HG03378 (cell line): Measurements from ENCODE around the gene EIF2B1.
"Not testable (repeated sequence)": the region's sequence is repeated elsewhere in the genome, so short reads cannot be mapped to it uniquely, and the experiment has no call there.

Source experiments
- ATAC-seq: cut with Tn5 transposase; IDR thresholded peaks from one replicate; pipeline ENCODE4 v1.9.1; 2021; ENCODE audit warnings: mild to moderate bottlenecking, moderate library complexity; ENCODE audit not compliant: unreplicated experiment

The EIF2B1 gene

DNA sequence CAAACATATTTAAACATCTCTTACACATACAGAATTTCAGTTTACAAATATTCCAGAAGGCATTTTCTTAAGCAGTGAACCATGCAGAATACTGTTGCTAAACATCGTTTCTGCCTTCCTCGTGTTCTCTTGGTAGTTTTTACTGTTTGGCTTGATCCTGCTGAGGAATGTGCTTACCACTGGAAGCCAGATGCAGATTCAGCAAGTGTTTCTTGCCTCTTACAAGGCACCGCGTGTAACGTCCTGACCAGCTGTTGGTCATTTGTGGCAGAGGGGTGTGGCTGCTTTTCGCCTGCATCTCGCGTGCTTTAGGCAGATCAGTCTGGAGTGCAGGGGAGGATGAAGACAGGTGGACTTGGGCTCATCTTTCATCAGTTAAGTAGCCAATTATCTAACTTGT, 12.4 kb downstream of the EIF2B1 start:
- ATAC-seq: no peak

DNA sequence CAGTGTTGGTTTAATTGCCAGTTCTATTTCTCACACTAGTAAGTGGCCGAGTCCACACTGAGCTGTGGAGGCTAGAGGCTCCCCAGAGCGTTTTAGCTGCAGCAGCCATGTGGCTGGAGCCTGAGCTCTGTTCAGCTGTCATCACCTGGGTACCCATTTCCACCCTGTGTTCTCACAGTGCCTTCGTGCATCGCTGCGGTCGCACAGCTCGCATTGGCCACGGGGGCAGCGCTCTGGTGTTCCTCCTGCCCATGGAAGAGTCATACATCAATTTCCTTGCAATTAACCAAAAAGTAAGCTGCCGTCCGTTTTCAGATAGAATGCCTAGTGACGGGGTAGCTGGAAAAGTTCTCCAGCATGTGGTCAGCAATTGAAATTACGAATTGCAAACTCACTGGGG, 15.9 kb downstream of the EIF2B1 start:
- ATAC-seq: no peak

DNA sequence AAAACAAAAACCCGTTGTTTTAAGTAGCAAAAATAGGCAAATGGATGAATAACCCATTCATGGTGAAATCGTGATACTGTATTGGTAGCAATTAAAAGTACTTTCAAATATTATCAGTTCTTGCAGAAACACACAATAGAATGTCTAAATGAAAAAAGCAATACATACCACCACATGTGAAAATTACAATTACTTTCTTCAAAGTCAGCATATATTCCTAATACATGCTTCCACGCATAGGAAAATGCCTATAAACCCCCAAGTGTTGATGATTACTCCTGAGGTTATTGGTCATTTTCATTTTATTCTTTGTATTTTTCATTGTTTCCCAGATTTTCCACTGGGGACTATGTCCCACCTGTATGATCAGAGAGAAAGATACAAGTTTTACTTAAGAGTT, 16.3 kb downstream of the EIF2B1 start:
- no peak for ATAC-seq

DNA sequence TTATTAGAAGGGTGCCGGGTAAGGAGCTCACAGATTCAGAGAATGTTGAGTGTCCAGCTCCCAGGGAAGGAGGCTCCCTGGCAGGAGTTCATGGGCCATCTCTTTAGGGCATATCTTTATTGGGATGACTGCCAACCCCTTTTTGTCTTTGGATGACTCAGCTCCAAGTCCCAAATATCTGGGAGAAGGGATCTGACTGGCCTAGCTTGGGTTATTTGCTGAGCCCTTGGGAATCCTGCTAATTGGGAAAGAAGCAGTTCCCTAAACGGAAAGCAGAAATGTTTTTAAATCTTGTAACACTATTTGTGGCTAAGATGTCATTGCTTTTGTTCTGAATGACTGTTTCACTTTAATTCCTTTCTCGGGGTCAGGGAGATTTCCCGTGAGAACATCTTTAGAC, 19.0 kb downstream of the EIF2B1 start:
- ATAC-seq: no peak

DNA sequence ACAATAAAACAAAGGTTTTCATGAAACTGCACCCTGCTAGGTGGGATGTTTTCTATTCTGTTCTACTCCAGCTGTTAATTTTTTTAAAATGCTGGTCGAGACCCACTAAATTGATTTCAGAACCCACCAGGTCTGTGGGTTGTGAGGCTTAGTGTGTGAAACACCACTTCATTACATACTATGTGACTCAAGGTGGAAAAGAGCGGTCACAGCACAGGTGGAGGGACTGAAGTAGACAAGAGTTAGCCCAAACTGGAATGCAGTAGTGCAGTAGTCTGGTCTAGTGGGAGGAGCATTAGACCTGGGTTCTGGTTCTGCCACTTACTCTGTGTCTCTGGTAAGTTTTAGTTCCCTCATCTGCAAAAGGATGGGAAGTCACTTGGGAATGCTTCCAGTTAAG, 19.4 kb downstream of the EIF2B1 start:
- ATAC-seq: no peak

DNA sequence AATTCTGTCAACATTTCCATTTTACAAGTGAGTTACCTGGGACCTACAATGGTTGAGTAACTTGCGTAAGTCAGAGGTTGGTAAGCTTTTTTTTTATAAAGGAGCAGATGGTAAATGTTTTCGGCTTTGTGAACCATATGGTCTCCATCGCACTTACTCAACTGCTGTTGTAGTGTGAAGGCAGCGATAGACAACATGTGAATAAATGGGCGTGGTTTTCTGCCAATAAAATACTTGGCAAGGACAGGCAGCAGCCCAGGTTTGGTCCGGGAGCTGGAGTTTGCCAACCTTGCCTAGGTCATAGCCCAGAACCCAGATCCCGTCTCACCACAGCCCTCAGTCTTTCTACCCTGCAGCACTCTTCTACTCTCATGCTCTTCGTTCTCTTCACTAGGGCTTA, 25.3 kb downstream of the EIF2B1 start:
- ATAC-seq: no peak

DNA sequence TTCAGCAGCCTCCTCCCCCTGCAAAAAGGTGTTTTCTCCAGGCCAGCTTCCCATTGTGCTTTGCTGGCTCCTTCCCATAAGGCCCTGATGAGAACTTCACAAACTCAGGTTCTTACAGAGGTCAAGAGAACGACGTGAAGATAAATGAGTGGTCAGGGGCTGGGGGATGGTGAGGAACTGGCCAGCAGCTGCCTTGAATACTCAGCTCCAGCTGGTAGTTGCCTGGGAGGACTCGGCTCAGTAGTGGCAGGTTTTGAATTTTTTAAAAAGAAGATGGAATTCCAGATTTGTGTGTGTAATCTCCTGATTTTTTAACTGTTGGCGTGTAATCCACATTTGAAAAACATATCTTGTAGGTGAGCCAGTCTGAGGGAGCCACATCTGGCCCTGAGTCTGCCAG, 25.7 kb downstream of the EIF2B1 start:
- no peak for ATAC-seq

DNA sequence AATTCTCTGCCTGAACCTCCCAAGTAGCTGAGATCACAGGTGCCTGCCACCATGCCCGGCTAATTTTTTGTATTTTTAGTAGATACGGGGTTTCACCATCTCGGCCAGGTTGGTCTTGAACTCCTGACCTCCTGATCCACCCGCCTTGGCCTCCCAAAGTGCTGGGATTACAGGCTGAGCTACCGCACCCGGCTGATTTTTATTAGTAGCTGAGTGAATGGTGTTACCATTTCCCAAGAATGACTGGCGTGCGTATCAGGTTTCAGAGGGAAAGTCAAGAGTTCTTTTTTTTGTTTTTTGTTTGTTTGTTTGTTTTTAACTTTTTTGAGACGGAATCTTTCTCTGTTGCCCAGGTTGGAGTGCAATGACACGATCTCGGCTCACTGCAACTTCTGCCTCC, 30.0 kb downstream of the EIF2B1 start:
- not testable (repeated sequence) for ATAC-seq

DNA sequence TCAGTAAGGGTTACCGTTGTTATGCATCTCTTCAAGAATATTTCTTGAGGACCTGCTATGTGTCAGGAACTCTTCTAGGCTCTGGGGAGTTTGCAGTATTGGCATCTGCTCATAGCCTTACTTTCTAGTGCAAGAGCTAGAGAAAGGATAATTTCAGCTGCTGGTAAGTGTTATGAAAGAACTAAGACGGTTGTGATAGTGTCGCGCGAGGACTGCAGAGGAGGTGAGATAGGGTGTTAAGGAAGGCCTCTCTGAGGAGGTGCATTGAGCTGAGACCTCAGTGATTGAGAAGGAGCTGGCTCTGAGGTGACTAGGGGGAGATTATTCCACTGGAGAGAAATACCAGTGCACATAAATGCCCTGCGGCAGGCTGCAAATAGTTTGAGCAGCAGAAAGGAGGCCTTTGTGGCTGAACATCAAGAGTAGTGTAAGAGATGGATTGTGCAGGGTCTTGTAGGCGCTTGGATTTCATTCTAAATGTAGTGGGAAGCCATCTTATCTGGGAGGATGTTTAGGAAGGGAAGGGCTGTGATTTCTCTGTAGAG, 30.8 kb downstream of the EIF2B1 start:
- ATAC-seq: no peak

DNA sequence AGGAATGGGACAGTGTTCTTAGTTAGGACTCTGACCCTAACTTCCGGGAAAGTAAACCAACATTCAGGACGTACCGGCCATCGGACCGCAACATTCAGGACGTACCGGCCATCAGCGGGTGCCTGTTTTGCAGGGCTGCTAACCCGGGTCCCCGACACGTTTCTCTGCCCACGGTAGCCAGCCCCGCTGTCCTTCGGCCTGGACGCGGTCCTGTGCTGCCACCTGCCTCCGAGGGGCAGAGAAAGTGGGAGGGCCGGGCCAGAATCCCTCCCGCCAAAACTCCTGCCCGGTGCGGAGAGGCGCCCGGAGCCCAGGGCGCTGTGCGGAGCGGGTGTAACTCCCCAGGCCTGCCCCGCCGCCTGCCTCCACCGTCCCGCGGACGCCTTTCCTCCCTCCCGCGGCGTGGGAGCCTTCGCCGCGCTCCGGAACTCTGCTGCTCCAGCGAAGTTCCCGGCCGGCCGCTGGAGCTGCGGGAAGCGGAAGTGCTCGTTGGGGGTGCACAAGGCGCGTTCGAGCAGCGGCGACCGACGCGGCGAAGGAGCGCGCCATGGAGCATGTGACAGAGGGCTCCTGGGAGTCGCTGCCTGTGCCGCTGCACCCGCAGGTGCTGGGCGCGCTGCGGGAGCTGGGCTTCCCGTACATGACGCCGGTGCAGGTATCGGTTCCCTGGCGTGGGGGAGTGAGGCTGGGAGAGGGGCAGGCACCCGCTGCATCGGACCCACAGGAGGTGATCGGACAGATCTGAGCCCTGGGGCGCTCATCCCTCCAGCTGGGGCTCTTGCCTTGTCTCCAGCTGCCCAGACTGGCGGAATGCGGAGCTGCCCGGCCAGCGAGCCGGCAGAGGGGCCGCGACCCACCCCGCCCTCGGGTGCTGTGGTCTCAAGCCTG, 31.6 kb downstream of the EIF2B1 start, which contains the start of gene DDX55:
Gene DDX55, plus strand, starts transcription at position 498 of the 888 bp plus-strand sequence. Its CDS starts 50 bp downstream, at position 548.
- peak; percentile 83 for ATAC-seq

DNA sequence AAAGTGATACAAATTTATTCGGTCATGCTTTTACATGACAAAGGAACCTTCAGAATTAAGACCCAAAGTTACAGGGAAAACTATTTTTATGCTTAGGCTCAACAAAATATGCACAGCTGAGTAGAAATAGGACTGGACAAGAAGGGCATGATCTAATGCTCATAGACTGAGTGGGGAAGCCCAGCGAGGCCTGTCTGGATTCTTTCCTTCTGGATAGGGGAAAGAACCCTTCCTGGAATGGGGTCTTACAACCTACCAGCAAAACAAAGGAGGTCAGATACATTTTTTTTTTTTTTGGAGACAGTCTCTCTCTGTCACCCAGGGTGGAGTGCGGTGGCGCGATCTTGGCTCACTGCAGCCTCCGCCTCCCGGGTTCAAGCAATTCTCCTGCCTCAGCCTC, 33.8 kb downstream of the EIF2B1 start:
- ATAC-seq: no peak

DNA sequence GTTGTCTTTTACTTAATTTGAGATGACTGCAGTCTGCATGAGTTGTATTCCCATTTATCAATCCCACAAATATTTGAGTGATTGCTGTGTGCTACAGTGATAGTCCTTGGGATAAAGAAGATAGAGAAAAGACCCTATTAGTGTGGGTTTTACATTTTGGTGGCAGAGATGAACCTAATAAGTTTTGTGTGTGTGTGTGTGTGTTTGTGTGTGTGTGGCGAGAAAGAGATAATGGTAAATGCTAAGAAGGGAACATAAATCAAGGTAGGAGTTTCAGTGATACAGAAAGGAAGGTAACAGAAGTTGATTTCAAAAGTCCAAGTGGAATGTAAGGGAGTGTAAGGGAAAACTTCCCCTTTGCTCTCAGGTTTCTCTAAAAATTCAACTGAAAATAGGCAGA, 34.2 kb downstream of the EIF2B1 start:
- ATAC-seq: no peak

DNA sequence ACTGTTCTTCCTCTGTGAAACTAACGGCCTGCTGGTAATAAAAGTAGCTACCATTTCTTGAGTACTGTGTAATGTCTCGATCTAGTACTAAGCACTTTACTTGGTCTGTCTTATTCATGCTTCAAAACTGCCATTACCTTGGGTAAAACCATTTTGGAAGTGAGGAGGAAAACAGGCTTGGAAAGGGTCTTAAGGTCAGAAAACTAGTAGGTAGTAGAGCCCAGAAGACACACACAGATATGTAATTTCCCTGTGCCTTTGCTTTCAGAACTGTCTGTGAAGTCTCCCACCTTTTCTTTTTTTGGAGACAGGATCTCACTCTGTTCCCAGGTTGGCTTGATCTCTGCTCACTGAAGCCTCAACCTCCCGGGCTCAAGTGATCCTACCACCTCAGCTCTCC, 35.0 kb downstream of the EIF2B1 start:
- ATAC-seq: no peak

DNA sequence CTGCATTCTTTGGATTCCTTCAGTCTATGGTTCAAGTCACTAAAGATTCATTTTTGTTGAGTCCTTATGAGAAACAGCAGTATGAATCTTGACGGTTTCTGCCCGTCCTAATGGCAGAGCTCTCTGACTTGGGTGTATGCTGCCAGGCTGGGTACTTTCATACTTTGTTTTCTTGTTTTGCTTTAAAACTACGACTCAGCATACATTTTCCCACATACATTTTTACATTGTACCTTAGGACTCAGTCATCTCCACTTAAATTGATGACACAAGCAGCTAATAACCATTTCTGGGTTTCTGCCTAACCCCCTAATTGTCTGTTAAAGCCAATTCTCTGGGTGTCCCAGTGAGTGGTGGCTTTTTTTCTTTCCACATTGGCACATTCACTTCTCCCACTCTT, 36.4 kb downstream of the EIF2B1 start:
- ATAC-seq: no peak

DNA sequence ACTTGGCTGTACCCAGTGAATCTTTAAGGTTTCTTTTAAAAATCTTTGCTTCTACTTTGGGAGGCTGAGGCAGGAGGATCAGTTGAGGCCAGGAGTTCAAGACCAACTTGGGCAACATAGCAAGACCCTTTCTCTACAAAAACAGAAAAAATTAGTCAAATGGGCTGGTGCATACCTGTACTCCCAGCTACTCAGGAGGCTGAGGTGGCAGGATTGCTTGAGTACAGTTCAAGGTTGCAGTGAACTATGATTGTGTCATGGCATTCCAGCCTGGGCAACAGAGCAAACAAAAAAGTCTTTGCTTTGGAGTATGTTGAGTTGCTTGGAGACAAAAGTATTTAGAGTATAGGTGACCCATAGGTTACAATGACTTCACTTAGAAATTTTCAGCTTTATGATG, 37.8 kb downstream of the EIF2B1 start:
- no peak for ATAC-seq

DNA sequence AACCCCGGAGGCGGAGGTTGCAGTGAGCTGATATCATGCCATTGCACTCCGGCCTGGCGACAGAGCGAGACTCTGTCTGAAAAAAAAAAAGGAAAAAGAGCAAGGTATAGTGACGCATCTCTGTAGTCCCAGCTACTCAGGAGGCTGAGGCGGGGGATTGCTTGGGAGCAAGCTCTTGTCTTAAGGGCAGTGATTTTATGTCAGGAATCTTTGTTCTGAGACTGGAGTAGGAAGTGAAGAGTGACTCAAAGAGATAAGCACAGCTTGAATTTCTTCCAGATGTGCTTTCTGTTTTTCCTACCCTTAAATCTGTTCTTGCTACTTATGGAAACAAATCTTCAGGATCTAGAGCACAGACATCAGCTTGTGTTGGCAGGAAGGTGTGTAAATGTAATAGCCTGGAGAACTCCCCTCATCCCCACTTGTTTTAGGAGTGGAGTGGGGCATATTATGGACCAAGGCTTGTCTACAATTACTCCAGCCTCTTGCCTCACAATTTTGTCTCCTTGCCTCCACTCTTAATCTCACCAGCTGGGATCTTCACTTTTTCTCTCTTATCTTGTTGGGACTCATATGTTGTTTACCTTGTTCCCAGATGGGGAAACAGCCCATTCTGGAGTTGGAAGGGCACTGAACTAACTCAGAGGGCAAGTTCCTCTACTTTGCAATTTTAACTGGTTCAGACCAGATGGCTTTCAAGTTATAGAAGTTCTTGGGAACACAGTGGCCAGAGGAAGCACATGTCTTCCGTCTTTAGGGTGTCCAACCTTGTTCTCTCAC, 41.6 kb downstream of the EIF2B1 start:
- ATAC-seq: no peak

DNA sequence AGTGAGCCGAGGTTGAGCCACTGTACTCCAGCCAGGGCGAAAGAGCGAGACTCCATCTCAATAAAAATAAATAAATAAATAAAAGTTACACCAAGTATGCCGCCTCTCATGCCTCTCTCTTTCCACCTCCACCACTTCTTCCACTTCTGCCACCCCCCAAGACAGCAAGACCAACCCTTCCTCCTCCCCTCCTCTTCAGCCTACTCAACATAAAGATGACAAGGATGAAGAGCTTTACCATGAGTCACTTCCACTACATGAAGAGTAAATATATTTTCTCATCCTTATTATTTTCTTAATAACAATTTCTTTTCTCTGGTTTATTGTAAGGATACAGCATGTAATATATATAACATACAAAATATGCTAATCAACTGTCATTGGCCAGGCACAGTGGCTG, 52.7 kb downstream of the EIF2B1 start:
- ATAC-seq: no peak

DNA sequence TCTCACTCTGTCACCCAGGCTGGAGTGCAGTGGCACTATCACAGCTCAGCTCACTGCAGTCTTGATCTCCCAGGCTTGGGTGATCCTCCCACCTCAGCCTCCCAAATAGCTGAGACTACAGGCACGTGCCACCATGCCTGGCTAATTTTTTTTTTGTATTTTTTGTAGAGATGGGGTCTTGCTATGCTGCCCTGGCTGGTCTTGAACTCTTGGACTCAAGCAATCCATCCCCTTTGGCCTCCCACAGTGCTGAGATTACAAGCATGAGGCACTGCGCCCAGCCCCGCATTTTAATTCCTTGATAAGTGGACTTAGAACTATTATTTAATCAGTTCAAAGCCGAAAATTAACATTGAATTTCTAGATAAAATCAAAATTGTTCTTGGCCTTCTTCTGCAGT, 54.7 kb downstream of the EIF2B1 start:
- not testable (repeated sequence) for ATAC-seq

DNA sequence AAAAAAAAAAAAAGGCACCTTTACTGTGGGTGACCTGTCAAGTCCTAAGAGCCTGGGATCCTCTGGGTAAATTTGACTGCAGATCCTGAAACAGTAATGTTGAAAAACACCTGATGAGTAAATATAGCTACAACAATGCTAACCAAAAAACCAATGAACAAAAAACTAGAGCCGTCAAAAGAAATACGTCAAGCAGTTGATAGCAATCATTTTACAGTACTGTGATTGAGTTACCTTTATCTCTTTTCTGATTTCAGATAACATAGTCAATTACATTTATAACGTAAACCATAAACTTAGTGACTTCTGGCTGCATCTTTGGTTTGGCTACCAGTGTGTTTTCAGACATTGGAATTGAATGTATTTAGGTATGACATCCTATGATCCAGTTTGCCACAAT, 55.2 kb downstream of the EIF2B1 start:
- ATAC-seq: no peak

DNA sequence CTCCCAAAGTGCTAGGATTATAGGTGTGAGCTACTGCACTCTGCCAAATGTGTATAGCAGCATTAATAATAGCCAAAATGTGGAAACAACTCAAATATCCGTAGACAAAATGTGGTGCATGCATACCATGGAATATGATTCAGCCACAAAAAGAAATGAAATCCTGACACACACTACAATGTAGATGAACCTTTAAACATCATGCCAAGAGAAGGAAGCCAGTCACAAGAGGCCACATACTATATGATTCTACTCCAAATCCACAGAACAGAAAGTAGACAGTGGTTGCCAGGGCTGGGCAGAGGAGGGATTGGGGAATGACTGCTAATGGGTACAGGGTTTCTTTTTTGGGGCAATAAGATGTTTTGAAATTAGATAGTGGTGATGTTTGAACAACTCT, 56.9 kb downstream of the EIF2B1 start:
- ATAC-seq: no peak

DNA sequence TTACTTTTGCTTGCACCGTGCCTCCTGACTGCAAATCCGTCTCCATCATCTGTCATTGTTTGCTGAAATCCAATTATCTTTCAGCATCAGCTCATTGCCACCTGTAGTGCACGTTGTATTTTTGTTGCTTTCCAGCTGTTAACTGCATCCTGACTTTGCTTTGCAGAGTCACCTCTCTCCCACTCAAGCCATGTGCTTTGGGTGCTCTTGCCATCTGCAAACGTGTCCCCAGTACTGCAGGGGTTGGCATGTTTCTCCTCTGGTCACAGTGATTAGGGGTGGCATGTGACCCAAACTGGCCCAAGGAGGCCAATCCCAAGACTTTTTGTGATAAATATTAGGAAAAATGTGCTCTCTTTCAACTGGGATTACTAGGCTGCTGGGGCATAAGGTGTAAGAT, 59.6 kb downstream of the EIF2B1 start:
- ATAC-seq: no peak

DNA sequence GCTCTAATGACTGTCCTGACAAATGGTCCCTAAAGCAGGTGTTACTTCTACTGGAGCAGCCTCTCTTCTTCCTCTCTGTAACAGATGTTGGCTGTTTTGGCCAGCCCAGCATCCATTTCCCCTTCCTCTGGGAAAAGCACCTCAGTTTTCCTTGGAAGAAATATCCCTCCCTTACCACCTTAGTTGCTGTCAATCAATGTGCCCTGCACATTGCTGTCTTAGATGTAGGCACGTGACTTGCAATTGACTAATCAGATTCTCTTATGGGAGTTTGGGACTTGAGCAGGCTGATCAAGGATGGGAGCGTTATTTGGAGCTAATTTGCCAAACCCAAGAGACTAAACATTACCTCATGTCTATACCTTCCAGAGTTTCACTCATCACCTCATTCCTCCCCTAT, 61.1 kb downstream of the EIF2B1 start:
- ATAC-seq: no peak
